H1 (cell line): ENCODE data around the gene UBE3B. TPM values are rescaled to one million over a fixed set of nuclear protein-coding genes. Genes with fewer than 3 reads are reported as not detected.

Source experiments
- CHD7 ChIP-seq: fragments of 300-600 bp; sonication (generic); IDR thresholded peaks from 2 replicates; pipeline ENCODE4 v1.7.1; 2012; ENCODE audit warnings: low read length, moderate library complexity, mild to moderate bottlenecking, inconsistent platforms; ENCODE audit not compliant: insufficient replicate concordance
- polyA plus RNA-seq, 7 experiments: library from polyadenylated mRNA; depleted of rRNA in 3 of 7; stranded (reverse) in 5 of 7; unstranded in 2 of 7; fragments of >200 nt in 5 of 7; fragments of 200-250 nt in 2 of 7; gene quantifications; 1 replicate in 5 of 7; 2 replicates in 1 of 7; 4 replicates in 1 of 7; pipeline versions ENCODE4 v1.2.1 to v1.2.3, GENCODE V29; 2011 to 2013; ENCODE audit warnings: missing spikeins in 2 of 7, mixed read lengths in 2 of 7
- total RNA-seq: library from RNA; stranded (reverse); fragmentation: NEBNext Ultra II Directional; extraction: Animal tissue kit (Norgen Biotek cat#: 25700); gene quantifications from 2 replicates; pipeline ENCODE4 v1.2.1, GENCODE V29; 2021

UBE3B gene
- total and polyA plus RNA-seq, 2 of the 8 experiments (the other 6 are each of a cell fraction or from before 2014, with no cell fraction given): 14.0 to 21.1 TPM

- no peak for TF ChIP-seq CHD7
Observed at GRCh38 chr12:109469517-109469916, 7.9 kb upstream of the UBE3B start (continued).
